ENCODE measurements around the gene PCED1A.

Gene PCED1A

GRCh38 chr20:2804041-2804828 is 36.2 kb downstream of the PCED1A start:
- no peak for DNase-seq (ENCODE audit: low read depth in 2 of 2)

- DNase-seq (ENCODE audit: low read depth in 2 of 2): no peak
These were observed 39.1 kb downstream of the PCED1A start for GRCh38 chr20:2801286-2801728.

GRCh38 chr20:2800521-2801285 is 39.8 kb downstream of the PCED1A start, which contains the start of gene CPXM1:
Gene CPXM1 (minus strand): TSS chr20:2800627. CDS start chr20:2800572, 55 bp downstream.
- DNase-seq (ENCODE audit: low read depth in 2 of 2): no peak

- no peak for DNase-seq (ENCODE audit: low read depth in 2 of 2)
These were observed 40.6 kb downstream of the PCED1A start for GRCh38 chr20:2799688-2800520.

- DNase-seq (ENCODE audit: low read depth in 2 of 2): no peak
These were observed 41.2 kb downstream of the PCED1A start for GRCh38 chr20:2799271-2799670.

GRCh38 chr20:2798814-2799213 is 41.6 kb downstream of the PCED1A start:
- DNase-seq (ENCODE audit: low read depth in 2 of 2): no peak

GRCh38 chr20:2798095-2798805 is 42.2 kb downstream of the PCED1A start:
- DNase-seq (ENCODE audit: low read depth in 2 of 2): no peak

GRCh38 chr20:2797136-2797983 is 43.1 kb downstream of the PCED1A start:
- DNase-seq (ENCODE audit: low read depth in 2 of 2): no peak

GRCh38 chr20:2796011-2796660 is 44.3 kb downstream of the PCED1A start:
- no peak for DNase-seq (ENCODE audit: low read depth in 2 of 2)

GRCh38 chr20:2795451-2795850 is 45.0 kb downstream of the PCED1A start:
- no peak for DNase-seq (ENCODE audit: low read depth in 2 of 2)

- no peak for DNase-seq (ENCODE audit: low read depth in 2 of 2)
These were observed 45.5 kb downstream of the PCED1A start for GRCh38 chr20:2794866-2795447.

- no peak for DNase-seq (ENCODE audit: low read depth in 2 of 2)
These were observed 46.2 kb downstream of the PCED1A start for GRCh38 chr20:2794202-2794748.

GRCh38 chr20:2793471-2793870 is 47.0 kb downstream of the PCED1A start:
- no peak for DNase-seq (ENCODE audit: low read depth in 2 of 2)
